ENCODE results near the gene RALGPS1.

The RALGPS1 gene

DNA sequence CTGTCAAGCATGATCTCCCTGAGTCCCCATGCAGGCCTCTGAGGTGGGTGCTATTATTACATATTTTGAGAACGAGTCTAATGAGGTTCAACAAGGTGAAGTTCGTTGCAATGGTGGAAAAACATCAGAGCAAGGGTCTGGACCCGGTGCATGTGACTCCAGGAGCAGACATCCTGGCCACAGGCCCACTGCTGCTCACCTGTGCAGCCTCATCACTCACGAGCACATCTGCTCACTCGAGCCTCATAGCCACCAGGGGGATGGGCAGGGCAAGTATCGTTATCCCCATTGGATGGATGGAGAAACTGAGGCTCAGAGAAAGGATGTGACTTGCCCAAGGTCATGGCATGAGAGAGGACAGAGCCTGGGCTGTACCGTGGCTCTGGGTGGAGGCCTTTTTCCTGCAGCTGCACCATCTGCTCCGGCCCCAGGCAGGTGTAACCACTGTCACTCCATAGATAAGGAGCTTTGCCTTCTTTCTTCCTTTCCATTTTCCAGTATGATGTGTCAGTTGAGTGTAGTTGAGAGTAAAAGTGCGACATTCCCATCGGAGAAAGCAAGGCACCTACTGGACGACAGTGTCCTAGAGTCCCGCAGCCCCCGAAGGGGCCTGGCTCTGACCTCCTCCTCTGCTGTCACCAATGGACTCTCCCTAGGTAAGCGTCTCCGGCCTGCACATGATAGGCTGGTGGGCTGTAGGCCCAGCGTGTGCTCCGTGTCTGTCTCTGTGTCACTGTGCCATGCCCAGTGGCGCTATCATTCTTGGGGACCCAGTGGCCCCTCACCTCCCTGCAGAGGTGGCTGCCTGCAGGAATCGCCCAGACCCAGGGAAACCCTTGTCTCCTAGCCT lies 281.6 kb downstream of the RALGPS1 start:
- no peak for DNase-seq

DNA sequence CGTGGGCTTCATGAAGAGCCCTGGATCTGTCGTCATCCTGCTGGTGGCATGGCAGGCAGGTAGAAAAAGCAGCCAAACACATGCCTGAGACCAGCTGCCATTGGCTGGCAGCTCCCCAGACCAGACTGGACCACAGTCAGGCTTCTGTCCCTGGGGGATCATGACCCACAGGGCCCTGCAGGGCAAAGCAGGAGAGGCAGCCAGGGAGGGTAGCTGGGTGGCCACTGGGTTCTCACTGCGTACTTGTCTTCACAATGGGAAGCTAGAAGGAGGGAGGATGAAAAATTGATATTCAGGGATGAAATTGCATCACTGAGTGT lies 282.2 kb downstream of the RALGPS1 start:
- DNase-seq, result no peak

DNA sequence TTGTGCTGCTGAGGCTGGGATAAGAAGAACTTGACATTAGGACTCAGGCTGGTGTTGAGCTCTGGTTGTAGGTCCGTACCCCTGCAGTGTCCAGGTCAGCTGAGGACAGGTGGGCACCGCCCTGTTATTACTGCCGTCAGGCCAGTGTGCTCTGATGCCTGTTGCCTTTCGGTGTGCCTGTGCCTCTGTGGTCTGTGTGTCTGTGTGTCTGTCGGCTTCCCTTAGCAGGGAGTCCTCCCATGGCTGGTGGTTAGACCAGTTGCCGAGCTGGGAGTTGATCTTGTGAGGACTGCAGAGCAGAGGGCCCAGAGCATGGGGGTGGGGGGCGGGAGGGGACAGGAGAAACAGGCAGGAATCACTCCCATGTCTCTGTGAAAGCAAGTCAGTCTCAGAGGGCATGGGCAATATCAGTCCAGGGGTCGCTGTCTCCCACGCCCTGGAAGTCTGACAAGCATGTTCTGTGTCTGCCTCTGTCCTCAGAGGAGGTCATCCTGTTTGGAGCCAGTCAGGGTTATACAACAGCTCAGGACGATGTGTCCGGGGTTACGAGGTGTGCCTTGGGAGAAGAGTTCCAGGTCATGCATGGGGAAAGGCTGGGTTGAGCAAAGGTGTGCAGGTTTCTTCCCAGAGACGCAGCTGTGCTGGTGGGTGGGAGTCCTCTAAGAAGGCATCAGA lies 282.7 kb downstream of the RALGPS1 start:
- no peak for DNase-seq

DNA sequence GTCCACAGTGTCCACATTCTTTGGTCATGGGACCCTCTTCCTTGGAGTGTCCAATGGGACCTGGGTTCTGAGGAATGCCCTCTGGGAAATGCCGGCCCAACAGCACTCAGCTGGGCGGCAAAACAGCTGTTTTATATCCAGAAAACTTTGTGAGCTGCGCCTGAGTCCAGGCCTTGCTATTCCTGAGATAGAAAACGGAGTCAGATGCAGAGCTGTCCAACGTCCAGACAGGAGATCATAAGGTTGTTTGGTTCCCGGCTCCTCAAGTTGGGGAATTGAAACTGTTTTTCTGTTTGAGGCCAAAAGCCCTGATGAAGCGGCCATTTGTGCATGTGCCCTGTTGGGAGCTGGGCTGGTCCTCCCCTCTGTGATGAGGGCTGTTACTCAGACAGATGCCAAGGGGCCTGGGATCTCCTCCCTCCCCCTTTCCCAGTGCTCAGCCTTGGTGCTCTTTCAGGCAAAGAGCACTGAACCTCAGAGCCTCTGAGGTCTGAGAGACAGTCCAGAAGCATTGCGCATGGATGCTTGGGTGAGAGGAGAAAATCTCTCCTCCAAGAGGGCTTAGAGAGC lies 283.4 kb downstream of the RALGPS1 start:
- no peak for DNase-seq

DNA sequence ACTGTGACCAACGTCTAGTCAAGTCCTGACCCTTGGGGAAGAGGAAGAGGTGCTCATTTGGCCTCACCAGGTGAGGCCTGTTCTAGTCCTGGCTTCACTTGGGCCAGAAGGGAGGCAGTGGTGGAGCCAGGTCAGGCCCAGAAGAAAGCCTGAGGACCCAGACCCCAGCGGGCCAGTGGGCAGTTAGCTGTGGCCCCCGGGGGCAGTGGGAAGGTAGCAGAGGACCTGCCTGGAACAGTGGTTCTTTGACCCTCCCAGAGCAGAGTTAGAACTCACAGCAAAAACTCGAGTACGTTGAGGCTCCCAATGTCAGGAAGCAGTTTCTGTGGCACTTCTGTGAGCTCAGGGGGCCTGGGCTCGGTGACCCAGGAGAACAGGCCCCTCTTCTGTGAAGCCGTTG lies 284.0 kb downstream of the RALGPS1 start:
- DNase-seq, result no peak

DNA sequence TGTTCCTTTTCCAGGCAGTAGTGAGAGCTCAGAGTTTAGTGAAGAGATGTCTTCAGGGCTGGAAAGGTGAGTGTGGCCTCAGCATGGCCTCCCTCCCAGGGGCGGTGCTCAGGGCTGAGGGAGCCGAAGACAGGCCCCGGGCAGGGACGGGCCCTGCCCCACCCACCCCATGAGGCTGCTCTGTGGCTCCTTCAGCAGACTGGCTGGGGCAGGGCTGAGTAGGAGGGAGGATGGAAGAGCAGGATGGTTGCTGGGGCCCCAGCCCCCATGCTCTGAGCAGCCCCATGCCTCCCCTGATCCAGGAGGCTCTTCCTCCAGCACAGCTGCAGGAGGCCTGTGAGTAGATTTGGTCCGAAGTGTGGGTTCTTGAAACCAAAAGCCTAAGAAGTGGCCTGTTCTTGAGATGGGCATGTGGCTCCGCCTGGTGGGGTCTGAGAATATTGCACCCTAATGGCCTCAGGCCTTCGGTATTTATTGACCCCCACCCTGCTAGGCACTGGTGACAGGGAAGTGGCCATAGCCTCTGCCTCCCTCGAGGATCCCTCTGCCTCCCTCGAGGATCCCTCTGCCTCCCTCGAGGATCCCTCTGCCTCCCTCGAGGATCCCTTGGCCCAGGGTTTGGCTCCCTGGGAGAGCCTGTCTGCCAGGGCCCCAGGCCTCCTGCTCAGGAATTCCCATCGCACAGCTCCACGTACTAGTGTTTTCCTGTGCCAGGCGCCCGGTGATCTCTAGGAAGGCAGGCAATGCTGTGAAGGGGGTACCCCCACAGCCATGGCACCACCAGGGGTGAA lies 284.6 kb downstream of the RALGPS1 start:
- peak; percentile 75 for DNase-seq

DNA sequence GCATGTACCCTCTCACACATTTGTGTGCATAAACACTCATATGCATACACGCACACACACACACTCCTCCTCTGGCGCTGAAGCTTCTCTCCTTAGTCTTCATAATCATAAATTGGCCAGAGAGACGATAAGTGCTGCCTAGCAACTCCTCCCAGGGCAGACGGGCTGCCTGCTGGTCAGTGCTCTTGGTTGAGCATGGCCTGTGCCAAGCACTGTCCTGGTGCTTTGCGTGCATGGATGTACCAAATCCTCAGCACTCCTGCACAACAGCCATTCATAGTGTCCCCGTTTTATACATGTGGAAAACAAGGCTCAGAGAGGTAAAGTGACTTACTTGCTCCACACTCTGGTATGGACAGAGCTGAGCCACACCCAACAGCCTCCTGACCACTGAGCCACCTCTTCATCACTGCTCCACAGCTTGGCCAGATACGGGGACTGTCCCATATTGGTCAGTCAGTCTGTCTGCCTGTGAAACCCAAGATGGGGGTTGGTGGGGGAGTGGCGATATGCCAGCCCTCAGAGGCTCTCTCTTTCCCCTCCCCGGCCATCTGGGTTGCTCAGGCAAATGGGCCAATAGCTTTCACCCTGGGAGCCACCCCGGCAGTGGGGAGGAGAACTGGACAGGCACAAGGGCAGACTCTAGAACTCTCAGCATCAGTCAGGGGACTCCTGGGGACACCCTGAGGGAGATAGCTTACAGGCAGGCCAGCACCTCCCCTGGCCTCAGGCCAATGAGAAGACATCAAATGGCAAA lies 285.7 kb downstream of the RALGPS1 start:
- no peak for DNase-seq

DNA sequence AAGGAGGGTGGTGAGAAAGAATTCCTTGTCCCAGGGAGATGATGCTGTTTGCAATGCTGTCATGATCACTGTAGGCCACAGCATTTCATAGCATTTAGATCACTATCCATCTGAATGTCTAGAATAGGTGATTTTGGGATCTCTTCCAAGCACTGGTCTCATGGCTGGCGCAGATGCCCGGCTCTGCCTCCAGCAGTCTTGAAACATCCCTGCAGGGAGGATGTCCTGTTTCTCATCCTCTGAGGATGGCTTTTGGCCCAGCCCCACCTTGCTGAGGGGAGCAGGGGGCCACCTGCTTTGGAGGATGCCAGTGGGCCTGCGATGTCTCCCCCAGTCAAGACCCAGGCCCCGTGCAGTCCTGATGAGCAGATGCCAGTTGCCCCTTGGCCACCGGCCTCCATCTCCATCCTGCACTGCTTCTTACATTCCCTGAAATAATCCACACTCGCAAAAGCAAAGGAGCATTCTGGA lies 286.5 kb downstream of the RALGPS1 start:
- no peak for DNase-seq

DNA sequence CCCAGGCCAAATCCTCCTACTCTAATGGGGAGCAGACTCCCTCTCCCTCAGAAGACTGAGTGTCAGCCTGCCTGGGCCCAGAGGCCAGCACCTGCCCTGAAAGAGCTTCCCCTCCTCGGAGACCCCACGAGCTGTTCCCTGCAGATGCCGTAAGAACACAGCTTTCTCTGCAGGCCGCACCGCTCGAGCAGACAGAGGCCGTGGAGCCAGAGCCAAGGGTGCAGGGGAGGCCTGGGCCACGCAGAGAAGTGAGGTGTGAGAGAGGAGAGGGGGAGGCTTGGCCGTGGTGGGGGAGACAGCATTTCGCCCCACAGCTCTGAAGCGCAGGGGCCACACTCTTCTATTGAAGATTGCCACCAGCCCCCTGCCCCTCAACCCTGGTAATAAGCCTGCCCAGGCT lies 287.1 kb downstream of the RALGPS1 start:
- no peak for DNase-seq

DNA sequence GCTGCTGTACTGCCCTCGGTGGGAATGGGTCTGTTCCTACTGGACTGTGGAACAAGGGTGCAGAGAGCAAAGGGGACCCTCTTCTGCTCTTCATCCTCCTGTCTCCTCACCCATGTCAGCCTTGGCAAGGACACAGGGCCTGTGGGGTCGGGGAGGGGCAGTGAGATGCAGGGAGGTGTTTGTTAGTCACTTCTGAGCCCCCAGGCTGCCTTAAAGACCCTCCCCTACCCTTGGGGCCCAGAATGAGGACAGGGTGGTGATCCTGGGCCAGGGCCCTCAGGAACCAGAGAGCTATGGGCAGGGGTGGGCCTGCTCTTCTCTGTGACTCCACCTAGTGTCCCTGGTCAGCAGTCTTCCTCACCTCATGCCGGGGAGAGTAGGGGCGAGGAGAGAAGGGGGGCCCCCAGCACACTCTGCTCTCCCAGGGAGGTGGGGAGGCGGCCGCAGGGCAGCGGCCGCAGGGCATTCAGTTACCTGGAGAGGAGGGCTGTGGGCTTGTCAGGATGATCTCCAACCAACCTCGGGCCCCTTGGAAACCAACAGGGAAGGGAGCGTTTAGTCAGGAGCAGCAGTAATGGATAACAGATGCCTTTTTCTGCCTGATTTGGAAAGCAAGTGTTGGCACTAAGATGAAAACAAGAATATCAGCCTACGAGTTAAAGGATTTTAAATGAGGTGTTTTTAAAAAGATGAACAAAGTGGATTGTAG lies 288.0 kb downstream of the RALGPS1 start:
- DNase-seq, result no peak

DNA sequence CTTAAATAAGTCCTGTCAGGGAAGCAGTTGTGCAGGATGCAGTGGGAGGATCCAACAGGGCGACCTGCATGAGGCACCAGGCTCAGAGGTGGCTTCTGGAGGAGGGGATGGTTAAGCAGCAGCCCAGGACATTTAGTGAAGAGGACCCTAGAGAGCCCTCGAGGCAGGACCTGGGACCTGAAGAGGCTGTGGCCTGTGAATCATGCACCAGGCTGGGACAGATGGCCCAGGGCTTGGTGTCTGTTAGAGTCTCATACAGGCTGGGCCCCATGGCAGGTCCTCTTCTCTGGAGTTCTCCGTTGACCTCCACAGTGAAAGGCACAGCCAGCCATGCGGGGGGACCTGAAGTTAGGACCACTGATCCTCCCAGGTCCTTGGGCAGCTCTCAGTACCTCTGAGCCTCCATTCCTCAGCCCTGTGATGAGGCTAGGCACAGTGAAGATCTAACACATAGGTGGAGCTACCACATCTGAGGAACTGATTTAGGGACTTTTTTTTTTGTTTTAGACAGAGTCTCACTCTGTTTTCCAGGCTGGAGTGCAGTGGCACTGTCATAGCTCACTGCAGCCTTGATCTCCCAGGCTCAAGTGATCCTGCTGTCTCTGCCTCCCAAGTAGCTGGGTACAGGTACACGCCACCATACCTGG lies 289.2 kb downstream of the RALGPS1 start:
- no peak for DNase-seq

DNA sequence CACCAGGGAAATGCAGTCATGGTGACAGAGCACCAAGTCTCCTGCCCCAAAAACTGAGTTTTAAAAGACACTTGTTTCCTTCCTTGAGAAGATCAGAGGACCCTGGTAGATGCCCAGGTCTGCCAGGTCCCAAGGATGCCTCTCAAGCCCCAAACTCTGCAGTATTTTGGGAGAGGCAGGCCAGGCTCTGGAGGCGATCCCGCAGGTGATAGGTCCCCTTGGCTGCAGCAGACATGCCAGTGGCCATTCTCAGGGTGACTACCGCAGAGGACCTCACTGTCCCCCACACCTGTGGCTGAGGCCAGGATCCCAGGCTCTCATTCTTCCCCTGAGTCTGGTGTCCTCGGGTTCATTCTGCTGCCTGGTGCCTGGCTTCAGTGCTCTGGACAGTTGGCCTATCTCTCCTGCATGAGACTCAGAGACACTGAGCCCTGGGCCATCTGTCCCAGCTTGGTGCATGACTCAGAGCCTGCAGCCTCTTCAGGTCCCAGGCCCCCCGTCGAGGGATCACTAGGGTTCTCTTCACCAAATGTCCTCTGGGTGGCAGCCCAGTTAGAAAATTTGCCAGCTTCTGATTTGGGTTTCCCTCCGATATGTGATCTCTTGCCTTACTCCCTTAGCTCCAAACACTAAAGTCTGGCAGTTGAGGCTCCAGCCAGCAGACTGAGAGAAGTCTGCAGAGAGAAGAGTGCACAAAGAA lies 290.3 kb downstream of the RALGPS1 start:
- DNase-seq, result peak; percentile 84

DNA sequence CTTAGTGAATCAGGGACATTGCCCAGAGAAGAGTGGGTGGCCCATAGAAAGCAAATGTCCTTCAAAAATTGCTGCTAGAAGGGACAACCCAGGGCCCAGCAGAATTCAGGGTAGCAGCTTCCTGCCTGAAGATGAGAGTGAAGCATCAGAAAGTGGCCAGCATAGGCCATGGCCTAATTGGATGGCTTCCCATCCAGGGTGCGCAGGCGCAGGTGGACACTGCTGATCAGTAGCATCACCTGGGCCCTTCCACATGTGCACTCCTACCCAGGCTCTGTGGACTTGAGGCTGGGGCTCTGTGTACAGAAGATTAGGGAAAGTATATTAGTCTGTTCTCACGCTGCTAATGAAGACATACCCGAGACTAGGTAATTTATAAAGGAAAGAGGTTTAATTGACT lies 291.4 kb downstream of the RALGPS1 start:
- no peak for DNase-seq

DNA sequence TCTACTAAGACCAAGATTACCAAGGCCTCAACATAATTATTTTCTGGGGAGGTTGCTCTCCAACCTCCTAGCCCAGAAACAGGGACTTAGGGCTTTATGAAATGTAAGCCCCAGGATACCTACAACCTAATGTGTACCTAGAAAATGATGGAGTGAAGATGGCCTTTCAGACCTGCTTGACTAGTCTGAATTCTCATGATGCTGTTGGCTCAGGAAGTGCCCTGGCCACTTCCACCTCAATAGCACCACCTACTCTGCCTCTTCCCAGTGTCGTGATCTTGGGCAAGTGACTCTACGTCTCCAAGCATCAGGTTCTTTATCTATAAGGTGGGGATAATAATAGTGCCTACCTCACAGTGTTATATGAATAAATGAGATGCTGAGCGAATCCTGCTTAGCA lies 292.1 kb downstream of the RALGPS1 start:
- DNase-seq, result no peak

DNA sequence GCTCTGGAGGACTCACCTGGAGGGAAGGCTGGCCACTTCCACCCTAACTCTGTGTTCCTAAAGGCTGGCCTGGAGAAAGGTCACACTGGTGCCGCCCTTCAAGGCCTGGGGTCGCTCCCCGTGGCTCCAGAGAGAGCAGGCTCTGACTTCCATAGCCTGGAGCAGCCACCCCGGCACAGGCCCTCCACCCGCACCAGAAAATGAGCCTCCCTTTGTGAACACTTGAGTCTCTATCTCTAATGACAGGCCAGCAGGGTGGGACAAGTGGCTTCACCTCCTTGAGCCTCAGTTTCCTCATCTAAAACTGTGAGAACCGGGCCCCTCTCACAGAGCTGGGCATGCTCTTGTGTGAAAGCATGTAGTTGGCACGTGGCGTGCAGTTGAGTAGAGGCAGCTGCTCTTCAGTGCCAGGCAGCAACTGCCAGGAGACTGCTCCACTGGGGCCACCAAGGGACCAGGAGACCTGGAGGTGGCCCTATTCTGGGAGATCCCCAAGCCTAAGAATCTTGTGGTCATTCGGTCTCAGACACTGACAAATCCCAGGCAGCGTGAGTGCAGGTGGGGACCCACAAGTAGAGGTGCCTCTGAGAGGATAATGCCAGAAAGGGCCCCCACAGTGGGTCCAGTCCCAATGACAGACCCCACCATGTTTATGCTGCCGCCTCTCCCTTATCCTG lies 293.3 kb downstream of the RALGPS1 start:
- no peak for DNase-seq

DNA sequence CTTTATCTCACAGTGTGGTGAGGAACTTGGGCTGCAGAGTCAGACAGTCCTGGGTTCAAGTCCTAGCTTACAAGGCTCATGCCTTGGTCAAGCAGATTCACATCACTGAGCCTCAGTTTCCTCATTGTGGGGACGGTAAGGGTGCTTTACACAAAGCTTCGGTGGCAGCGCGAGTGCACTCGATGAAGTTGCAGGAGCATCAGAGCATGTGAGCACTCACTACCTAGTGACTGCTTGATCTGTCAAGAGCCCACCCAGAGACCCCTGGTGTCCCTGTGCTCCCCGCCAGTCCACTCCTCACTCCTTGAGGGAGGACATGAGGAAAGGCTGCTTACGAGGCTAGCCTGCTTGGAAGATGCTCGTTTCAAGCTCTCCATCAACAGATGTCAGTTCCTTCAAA lies 293.8 kb downstream of the RALGPS1 start:
- no peak for DNase-seq

DNA sequence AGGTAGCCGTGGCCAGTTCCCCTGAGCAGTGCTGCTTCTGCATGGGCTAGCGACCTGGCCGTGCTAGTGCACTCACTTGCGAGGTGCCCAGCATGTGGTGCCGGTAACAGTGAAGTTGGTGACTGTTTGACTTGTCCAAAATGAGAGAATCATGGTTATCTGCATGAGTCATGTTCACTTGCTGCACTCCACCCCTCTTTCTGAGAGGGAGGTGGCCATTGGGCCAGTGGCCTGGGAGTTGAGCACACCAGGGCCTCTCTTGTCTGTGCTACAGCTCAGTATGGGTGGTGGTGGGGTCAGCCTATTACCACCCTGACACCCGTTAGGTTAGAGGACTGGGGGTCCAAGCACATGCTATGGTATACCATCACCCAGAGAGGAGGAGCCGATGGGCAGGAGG lies 294.6 kb downstream of the RALGPS1 start:
- no peak for DNase-seq

DNA sequence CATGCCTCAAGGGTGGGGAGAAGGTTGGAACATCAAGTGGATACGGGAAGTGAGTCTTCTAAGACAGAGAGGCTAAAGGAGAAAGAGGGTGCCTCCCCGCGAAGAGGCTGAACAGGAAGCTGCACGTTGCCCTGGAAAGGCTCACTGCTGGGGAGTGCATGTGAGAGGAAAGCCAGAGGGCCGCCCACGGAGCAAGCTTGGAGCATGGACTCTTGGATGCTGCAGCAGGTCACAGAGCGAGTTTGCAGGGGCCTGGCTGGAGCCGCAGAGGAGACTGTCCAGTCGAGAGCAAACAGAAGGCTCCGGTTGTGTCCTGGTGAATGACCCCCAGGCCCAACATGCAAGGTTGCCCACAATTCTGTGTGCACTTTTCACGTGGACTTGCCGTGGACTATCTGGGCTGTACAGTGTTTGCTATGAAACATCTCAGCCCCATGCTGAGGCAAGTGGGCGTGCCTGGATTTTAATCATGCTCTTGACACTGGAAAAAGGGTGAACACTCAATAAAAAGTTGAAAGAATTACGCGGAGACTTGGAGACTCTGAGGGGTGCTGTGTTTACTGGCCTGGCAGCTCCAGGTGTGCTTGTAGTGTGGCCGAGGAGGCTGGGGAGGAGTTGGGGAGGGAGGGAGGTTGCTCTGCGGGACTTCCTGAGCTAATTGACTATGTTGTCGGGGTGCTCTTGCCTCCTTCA lies 295.5 kb downstream of the RALGPS1 start:
- no peak for DNase-seq

All from EL (cell line).